ENCODE data around the gene RASA2.

The RASA2 gene

DNA sequence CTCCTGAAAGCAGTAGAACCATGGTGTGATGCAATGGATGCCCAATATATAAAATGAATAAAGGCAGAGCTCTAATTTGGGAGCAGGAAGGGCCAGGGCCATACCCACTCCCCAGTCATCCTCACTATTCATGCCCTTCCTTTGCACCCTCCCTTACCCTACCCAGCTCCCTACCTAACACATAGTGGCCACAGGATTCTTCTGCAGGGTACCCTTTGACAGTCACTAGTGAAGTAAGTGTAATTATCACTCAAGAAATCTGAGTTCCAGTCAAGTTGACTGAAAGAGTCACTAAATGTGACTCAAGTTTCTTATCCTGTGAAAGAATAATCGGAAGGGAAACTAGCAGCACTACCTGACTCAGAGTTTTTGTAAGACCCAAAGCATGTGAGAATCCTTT is 69.2 kb downstream of the RASA2 start:
- H3K4me1 Mint-ChIP-seq (ENCODE audit: low read depth in 2 of 2) = peaks cover 9 to 17% of the 10 kb centered on the region in 2 donors
- ATAC-seq (replicated peaks) = no peak
- no peaks in the 10 kb centered on the region for H3K27me3 Mint-ChIP-seq
- no peaks in the 10 kb centered on the region for H3K9me3 Mint-ChIP-seq
- H3K4me3 Mint-ChIP-seq = no peak overlapping the region
- H3K27ac Mint-ChIP-seq = peak overlapping the region in 1 of 2 donors; percentile 30
- DNase-seq = no peak
- peaks cover 19% of the 10 kb centered on the region for H3K36me3 Mint-ChIP-seq (ENCODE audit: insufficient read depth)

DNA sequence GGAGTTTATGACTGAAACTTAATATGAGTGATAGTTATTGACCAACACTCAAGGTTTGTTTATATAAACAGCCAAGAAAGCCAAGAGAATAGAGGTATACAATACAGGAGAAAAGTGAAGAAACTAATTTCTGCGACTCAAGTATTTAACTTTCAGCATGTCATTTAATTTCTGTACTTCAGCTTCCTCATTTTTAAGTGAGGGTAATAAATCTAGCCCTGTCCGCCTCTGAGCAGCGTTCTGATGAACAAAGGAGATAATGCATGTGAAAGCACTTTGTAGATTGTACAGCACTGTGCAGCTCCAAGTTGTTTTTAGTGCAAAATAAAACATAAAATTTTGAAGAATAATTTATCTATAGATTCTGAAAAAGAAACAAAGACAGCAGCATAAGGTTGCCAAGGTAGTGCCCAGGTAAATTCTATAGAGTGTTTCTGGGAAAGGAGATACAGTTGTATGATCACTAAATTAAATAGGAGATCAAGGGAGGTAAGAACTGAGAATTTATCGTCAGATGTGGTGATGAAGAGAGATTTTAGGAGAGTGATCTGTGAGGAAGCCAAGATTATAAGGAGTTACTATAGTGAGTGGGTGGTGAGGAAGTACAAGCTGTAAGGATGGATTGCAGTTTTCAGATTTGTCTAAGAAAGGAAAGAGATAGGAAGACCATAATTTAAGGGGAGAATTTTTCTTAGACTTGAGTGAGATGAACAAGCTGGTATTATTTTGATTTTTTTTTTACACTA is 71.3 kb downstream of the RASA2 start:
- H3K4me3 Mint-ChIP-seq = no peak overlapping the region
- no peaks in the 10 kb centered on the region for H3K27me3 Mint-ChIP-seq
- H3K9me3 Mint-ChIP-seq = no peaks in the 10 kb centered on the region
- H3K4me1 Mint-ChIP-seq (ENCODE audit: low read depth in 2 of 2) = peaks cover 0 to 3% of the 10 kb centered on the region in 2 donors
- peaks cover 29% of the 10 kb centered on the region for H3K36me3 Mint-ChIP-seq (ENCODE audit: insufficient read depth)
- no peak overlapping the region for H3K27ac Mint-ChIP-seq
- ATAC-seq (replicated peaks) (no peak), DNase-seq (no peak)

DNA sequence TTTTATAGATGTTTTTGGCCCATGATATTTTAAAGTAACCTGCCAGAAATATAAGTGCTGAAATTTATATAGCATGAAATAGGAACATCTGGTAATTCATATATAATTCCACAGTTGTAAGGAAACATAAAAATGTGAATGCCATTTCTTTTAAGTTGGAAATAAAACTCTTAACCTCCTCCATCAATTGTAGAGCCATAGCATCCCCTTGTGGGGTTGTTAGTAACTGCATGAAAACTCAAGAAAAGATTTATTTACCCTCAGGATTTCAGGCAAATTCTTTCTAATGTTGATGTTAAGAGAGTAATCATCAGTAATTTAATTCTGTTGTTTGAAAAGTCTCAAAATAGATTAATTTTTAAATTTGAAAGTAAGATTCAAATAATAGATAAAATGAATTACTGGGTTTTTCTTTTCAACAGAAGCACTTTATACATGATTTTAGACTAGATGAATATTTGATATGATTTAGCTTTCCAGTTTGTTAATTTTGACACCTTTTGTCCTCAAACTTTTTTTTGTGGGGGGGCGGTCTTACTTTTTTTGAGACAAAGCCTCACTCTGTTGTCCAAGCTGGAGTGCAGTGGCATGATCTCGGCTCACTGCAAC is 74.7 kb downstream of the RASA2 start:
- ATAC-seq (replicated peaks) = peak; percentile 72
- H3K4me3 Mint-ChIP-seq = no peak overlapping the region
- DNase-seq = peak; percentile 58 to 67 (median 65)
- H3K4me1 Mint-ChIP-seq (ENCODE audit: low read depth in 2 of 2) = peaks cover 6 to 13% of the 10 kb centered on the region in 2 donors
- H3K27ac Mint-ChIP-seq = peak overlapping the region in 1 of 2 donors; percentile 33
- H3K9me3 Mint-ChIP-seq = no peaks in the 10 kb centered on the region
- H3K36me3 Mint-ChIP-seq (ENCODE audit: insufficient read depth) = peaks cover 36% of the 10 kb centered on the region
- H3K27me3 Mint-ChIP-seq = no peaks in the 10 kb centered on the region

DNA sequence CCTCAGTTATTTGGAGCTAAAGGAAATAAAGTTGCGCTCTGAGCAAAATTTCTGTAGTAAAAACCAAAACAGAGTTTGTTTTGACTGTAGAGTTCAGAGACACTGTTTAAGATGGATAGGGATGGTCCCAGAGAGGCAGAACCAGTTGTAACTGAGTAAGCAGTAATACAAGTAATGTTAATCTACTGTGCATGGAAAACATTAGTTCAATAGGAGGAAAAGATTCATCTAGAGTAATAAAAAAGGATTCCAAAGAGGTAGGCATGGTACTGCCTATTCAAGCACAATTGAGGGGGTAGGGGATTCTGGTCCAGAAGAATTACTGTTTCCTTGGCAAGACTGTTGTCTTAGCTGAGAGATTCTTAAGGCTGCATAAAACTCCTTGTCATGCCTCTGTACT is 77.4 kb downstream of the RASA2 start:
- Mint-ChIP-seq H3K27ac (peak overlapping the region in 1 of 2 donors; percentile 65), H3K4me3 (no peak overlapping the region), H3K4me1 (ENCODE audit: low read depth in 2 of 2) (peaks cover 6 to 13% of the 10 kb centered on the region in 2 donors), H3K27me3 (no peaks in the 10 kb centered on the region), H3K36me3 (ENCODE audit: insufficient read depth) (peaks cover 36% of the 10 kb centered on the region), H3K9me3 (no peaks in the 10 kb centered on the region)
- ATAC-seq (replicated peaks) (no peak), DNase-seq (no peak)

DNA sequence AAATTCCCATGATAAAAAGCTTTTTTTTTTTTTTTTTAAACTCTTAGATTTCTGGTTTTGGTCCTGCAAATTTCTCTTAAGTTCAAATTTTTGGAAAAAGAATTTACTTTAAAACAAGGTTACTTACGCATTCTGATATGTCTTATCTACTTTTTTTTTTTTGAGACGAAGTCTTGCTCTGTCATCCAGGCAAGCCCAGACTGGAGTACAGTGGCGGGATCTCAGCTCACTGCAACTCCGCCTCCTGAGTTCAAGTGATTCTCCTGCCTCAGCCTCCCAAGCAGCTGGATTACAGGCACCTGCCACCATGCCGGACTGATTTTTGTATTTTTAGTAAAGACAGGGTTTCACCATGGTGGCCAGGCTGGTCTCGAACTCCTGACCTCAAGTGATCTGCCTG is 83.2 kb downstream of the RASA2 start:
- DNase-seq (no peak), ATAC-seq (replicated peaks) (no peak)
- no peak overlapping the region for H3K27ac Mint-ChIP-seq
- H3K27me3 Mint-ChIP-seq = no peaks in the 10 kb centered on the region
- no peaks in the 10 kb centered on the region for H3K9me3 Mint-ChIP-seq
- H3K36me3 Mint-ChIP-seq (ENCODE audit: insufficient read depth) = peaks cover 54% of the 10 kb centered on the region
- peaks cover 5 to 9% of the 10 kb centered on the region in 2 donors for H3K4me1 Mint-ChIP-seq (ENCODE audit: low read depth in 2 of 2)
- no peak overlapping the region for H3K4me3 Mint-ChIP-seq

DNA sequence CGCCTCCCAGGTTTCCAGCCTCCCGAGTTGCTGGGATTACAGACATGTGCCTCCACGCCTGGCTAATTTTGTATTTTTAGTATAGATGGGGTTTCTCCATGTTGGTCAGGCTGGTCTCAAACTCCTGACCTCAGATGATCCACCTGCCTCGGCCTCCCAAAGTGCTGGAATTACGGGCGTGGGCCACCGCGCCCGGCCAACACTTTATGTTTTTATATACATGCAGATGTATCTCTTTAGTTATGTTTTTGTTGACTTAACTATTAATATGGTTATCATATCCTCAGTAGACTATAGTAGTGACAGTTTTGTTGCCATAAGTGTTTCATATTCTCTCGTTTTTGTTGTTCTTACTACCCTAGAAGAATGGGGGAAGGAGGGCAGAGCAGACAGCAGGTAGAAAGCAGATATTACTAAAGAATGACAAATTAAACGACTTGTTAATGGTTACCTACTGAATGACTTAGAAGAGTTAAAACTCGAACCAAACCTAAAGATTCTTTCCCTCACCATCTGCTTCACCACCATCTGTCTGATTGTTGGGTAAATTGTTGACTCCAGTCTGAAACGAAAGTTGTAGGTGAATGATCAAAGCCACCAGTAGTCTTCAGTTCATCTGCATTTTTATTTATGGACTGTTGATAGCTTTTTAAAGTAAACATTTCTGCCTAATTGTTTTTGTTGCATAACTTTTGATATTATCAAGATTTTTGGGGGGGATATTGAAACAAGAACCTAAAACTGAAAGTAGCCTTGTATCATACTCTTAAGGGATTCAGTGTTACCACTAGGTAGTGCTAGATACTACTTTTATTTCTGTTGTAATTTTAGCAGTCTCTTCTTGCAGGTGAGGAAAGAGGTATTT is 89.3 kb downstream of the RASA2 start:
- H3K9me3 Mint-ChIP-seq = no peaks in the 10 kb centered on the region
- H3K4me1 Mint-ChIP-seq (ENCODE audit: low read depth in 2 of 2) = peaks cover 5 to 9% of the 10 kb centered on the region in 2 donors
- H3K27me3 Mint-ChIP-seq = no peaks in the 10 kb centered on the region
- H3K27ac Mint-ChIP-seq = peak overlapping the region; percentile 85
- H3K4me3 Mint-ChIP-seq = peak overlapping the region; percentile 24 to 45
- ATAC-seq (replicated peaks) = peak; percentile 81
- no peak for DNase-seq
- peaks cover 88% of the 10 kb centered on the region for H3K36me3 Mint-ChIP-seq (ENCODE audit: insufficient read depth)

DNA sequence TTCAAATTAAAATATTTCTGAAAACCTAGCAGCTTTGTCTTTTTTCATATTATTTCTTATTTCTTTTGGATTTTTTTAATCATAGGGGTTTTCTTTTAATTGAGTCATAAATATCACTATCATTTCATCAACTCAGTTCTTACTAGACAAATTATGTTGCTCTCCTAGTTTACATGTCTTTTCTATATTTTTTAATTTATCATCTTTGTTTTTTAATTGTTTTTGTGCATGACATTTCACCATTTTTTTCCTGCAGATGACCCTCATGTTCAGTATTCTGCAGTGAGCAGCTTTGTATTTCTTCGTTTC is 89.9 kb downstream of the RASA2 start:
- peak overlapping the region; percentile 24 to 45 for H3K4me3 Mint-ChIP-seq
- H3K36me3 Mint-ChIP-seq (ENCODE audit: insufficient read depth) = peaks cover 90% of the 10 kb centered on the region
- H3K27ac Mint-ChIP-seq = peak overlapping the region; percentile 85

DNA sequence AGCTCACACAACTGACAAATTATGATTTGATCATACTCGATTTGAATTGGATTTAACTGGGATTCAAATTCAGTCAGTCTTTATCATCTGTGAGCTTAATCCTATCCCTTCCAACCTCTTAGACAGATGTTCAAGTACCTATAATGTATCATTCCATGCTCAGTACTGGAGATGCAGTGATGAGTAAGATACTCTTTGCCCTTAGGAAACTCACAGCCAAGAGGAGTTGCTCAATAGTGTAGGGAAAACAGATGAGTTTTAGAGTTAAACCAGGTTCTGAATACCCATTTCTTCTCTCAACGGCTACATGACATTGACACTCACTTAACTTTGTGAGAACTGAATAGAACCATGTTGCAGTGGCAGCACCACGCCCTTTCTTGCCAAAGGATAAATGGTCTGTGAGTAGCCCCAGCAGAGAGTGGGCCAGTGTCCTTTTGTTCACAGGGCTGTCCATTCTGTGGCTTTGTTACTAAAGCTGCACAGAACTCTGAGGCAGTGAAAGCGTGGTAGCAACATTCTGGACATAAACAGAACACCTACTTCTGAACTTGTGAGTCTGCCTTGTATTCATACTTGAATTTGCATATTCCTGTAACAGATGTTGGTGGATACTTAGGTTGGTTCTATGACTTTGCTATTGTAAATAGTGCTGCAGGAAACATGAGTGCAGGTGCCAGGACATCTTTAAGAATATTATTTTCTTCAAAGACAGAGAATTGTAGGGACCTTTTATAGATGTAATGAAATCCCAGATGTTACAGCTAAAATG is 91.6 kb downstream of the RASA2 start:
- Mint-ChIP-seq H3K9me3 (no peaks in the 10 kb centered on the region), H3K27ac (no peak overlapping the region), H3K4me1 (ENCODE audit: low read depth in 2 of 2) (peaks cover 5 to 9% of the 10 kb centered on the region in 2 donors), H3K27me3 (no peaks in the 10 kb centered on the region), H3K4me3 (no peak overlapping the region), H3K36me3 (ENCODE audit: insufficient read depth) (peaks cover 84% of the 10 kb centered on the region)
- ATAC-seq (replicated peaks) (no peak), DNase-seq (no peak)

More for the DNA sequence above, 89.9 kb downstream of the RASA2 start:
- Mint-ChIP-seq H3K9me3 (no peaks in the 10 kb centered on the region), H3K27me3 (no peaks in the 10 kb centered on the region), H3K4me1 (ENCODE audit: low read depth in 2 of 2) (peaks cover 5 to 9% of the 10 kb centered on the region in 2 donors)
- ATAC-seq (replicated peaks) = no peak
- no peak for DNase-seq

DNA sequence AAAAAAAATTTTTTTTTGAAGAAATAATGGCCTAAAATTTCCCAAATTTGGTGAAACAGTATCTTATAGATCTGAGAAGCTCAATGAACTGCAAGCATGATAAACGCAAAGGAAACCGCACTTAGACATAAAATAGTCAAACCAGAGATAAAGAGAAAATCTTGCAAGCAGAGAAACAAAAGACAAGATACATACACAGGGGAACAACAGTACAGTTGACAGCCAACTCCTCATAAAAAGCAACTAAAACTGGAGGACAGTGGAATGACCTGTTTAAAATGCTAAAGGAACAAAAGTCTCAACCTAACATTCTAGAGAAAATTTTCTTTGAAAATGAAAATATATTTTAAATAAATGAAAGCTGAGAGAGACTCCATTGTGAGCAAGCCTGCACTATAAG is 107.5 kb downstream of the RASA2 start:
- no peak for ATAC-seq (replicated peaks)
- Mint-ChIP-seq H3K27ac (no peak overlapping the region), H3K36me3 (ENCODE audit: insufficient read depth) (peaks cover 63% of the 10 kb centered on the region), H3K4me3 (no peak overlapping the region), H3K9me3 (no peaks in the 10 kb centered on the region), H3K4me1 (ENCODE audit: low read depth in 2 of 2) (no peaks in the 10 kb centered on the region), H3K27me3 (no peaks in the 10 kb centered on the region)
- no peak for DNase-seq

DNA sequence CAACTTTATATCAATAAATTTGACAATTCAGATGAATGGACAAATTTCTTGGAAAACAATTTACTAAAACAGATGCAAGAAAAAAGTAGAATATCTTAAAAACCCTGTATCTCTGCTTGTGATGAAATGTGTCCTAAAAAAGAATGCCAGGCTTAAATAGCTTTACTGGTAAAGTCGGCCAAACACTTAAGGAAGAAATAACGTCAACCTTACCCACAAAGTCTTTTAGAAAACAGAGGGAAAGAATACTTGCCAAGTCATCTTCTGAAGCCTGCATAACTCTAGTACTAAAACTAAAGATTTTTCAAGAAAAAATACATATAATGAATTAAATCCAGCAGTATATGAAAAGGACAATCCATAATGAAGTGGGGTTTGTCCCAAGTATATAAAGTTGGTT is 111.1 kb downstream of the RASA2 start:
- ATAC-seq (replicated peaks) = no peak
- H3K4me1 Mint-ChIP-seq (ENCODE audit: low read depth in 2 of 2) = peaks cover 0 to 4% of the 10 kb centered on the region in 2 donors
- no peaks in the 10 kb centered on the region for H3K27me3 Mint-ChIP-seq
- peaks cover 0 to 2% of the 10 kb centered on the region in 2 donors for H3K9me3 Mint-ChIP-seq
- peaks cover 65% of the 10 kb centered on the region for H3K36me3 Mint-ChIP-seq (ENCODE audit: insufficient read depth)
- DNase-seq = no peak
- no peak overlapping the region for H3K4me3 Mint-ChIP-seq
- H3K27ac Mint-ChIP-seq = no peak overlapping the region

DNA sequence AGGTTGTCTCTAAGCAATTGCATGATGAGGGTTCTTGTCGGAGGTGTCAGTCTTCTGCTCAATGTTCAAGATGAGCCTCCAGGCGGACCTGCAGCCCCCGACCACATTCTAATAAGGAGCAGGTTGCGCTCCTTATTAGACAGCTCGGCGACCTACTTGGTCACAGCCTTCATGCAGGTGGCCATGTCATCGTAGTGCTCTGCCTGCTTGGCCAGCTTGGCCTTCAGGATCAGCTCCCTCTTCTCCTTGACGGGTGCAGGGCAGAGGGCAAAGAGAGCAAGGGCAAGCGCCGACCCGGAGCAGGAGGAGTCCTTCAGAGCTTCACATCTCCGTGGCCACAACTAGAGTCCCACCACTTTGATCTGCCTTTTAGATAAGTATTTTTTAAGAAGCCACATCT is 113.5 kb downstream of the RASA2 start:
- no peak for DNase-seq
- peak overlapping the region in 1 of 2 donors; percentile 23 for H3K27ac Mint-ChIP-seq
- H3K9me3 Mint-ChIP-seq = peaks cover 0 to 2% of the 10 kb centered on the region in 2 donors
- no peak overlapping the region for H3K4me3 Mint-ChIP-seq
- H3K27me3 Mint-ChIP-seq = no peaks in the 10 kb centered on the region
- ATAC-seq (replicated peaks) = no peak
- H3K4me1 Mint-ChIP-seq (ENCODE audit: low read depth in 2 of 2) = peaks cover 0 to 11% of the 10 kb centered on the region in 2 donors
- peaks cover 43% of the 10 kb centered on the region for H3K36me3 Mint-ChIP-seq (ENCODE audit: insufficient read depth)

DNA sequence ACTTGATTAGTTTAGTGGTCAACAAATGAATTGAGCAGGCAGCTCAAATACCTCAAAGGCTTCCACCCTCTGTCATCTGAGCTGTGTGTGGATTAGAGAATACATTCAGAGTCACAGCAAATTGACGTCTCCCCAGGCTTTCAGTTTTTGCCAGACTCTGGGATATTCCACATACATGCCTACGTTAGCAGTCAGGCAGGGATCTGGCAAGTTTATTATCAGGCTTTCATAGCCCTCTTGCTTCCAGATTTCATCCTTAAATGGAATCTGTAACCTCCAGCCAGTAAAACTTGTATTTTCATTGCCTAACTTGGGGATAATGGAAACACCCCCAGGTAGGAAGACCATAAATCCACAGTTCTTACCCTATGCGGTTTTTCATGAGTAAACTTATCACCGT is 115.9 kb downstream of the RASA2 start:
- H3K36me3 Mint-ChIP-seq (ENCODE audit: insufficient read depth) = peaks cover 39% of the 10 kb centered on the region

DNA sequence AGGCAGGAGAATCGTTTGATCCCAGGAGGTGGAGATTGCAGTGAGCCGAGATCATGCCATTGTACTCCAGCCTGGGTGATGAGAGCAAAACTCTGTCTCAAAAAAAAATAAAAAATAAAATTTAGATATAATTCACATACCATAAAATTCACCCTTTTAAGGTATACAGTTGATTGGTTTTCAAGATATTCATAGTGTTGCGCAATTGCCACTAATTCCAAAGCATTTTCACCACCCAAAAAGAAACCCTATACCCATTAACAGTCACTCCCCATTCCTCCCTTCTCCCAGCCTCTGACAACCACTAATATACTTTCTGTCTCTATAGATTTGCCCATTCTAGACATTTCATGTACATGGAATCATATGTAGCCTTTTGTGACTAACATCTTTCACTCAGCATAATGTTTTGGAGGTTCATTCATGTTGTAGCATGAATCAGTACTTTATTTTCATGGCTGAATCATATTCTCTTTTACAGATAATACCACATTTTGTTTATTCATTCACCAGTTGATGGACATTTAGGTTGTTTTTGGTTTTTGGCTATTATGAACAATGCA is 116.7 kb downstream of the RASA2 start:
- H3K9me3 Mint-ChIP-seq = peaks cover 0 to 2% of the 10 kb centered on the region in 2 donors
- H3K4me1 Mint-ChIP-seq (ENCODE audit: low read depth in 2 of 2) = peaks cover 2 to 23% of the 10 kb centered on the region in 2 donors
- H3K27ac Mint-ChIP-seq = peak overlapping the region in 1 of 2 donors; percentile 22
- no peaks in the 10 kb centered on the region for H3K27me3 Mint-ChIP-seq
- H3K4me3 Mint-ChIP-seq = no peak overlapping the region
- DNase-seq (no peak), ATAC-seq (replicated peaks) (no peak)
- H3K36me3 Mint-ChIP-seq (ENCODE audit: insufficient read depth) = peaks cover 40% of the 10 kb centered on the region

More for the DNA sequence above, 115.9 kb downstream of the RASA2 start:
- ATAC-seq (replicated peaks) = no peak
- peaks cover 0 to 2% of the 10 kb centered on the region in 2 donors for H3K9me3 Mint-ChIP-seq
- no peak overlapping the region for H3K4me3 Mint-ChIP-seq
- H3K27me3 Mint-ChIP-seq = no peaks in the 10 kb centered on the region
- DNase-seq = no peak
- H3K4me1 Mint-ChIP-seq (ENCODE audit: low read depth in 2 of 2) = peaks cover 2 to 18% of the 10 kb centered on the region in 2 donors
- H3K27ac Mint-ChIP-seq = no peak overlapping the region

All from effector memory CD8-positive, alpha-beta T cell (primary cell).